HUES64 (cell line): Measurements from ENCODE around the gene COL8A1. TPM values are rescaled to one million over a fixed set of nuclear protein-coding genes. Genes with fewer than 3 reads are reported as not detected.
"Not testable (repeated sequence)": the region's sequence is repeated elsewhere in the genome, so short reads cannot be mapped to it uniquely, and the experiment has no call there.

Source experiments
- H3K27ac ChIP-seq: 2 replicates; pipeline ENCODE4 v1.7.0; 2013; ENCODE audit warnings: low read depth, low read length, inconsistent platforms
- H3K27me3 ChIP-seq: 2 replicates; pipeline ENCODE4 v1.6.1; 2013; ENCODE audit warnings: mild to moderate bottlenecking, low read length; ENCODE audit not compliant: insufficient read depth
- H3K36me3 ChIP-seq: 2 replicates; pipeline ENCODE4 v1.6.1; 2013; ENCODE audit warnings: mild to moderate bottlenecking, low read length; ENCODE audit not compliant: insufficient read depth
- H3K4me1 ChIP-seq: 2 replicates; pipeline ENCODE4 v1.6.1; 2013; ENCODE audit warnings: mild to moderate bottlenecking, low read length, moderate library complexity; ENCODE audit not compliant: insufficient read depth
- H3K4me3 ChIP-seq: 2 replicates; pipeline ENCODE4 v1.5.1; 2013; ENCODE audit warnings: mild to moderate bottlenecking, low read length, moderate library complexity
- H3K9ac ChIP-seq: 2 replicates; pipeline ENCODE4 v1.6.1; 2013; ENCODE audit warnings: mild to moderate bottlenecking, low read depth, low read length
- H3K9me3 ChIP-seq: 2 replicates; pipeline ENCODE4 v1.6.1; 2013; ENCODE audit warnings: low read depth, low read length; ENCODE audit not compliant: insufficient read depth
- WGBS: fragments of 150-250, 120-280 bp; methylation state at CpG from one replicate; pipeline ENCODE4 v1.1.7; 2013; ENCODE audit warnings: missing lambda C conversion rate; 5-methylcytosine and 5-hydroxymethylcytosine counted together
- polyA plus RNA-seq, 2 experiments: library from polyadenylated mRNA; stranded (reverse); fragments of 50-300 nt; gene quantifications; one replicate each; pipeline ENCODE4 v1.2.3, GENCODE V29; 2013

COL8A1 gene
- polyA plus RNA-seq (2013, experiment 1 of 2), result 0.40 TPM
- polyA plus RNA-seq (2013, experiment 2 of 2), result 0.70 TPM

- Histone ChIP-seq H3K4me1 (peaks cover 56% of the 10 kb centered on the region), H3K27me3 (peaks cover 62% of the 10 kb centered on the region), H3K27ac (peak within 1 kb of the TSS; percentile 5; the same call in 1 of the 2 replicates), H3K9me3 (no peaks in the 10 kb centered on the region), H3K36me3 (no peaks in the 10 kb centered on the region), H3K9ac (peak within 1 kb of the TSS; percentile 62), H3K4me3 (peak within 1 kb of the TSS; percentile 70)
- 1% methylated on average over 23 of the region's 26 CpGs for WGBS
Measured at GRCh38 chr3:99638167-99638948, at the start of gene COL8A1. Gene COL8A1, plus strand, starts transcription at chr3:99638594. Its CDS starts 152,089 bp downstream, at chr3:99790683.

- H3K36me3 ChIP-seq, H3K9ac ChIP-seq, H3K9me3 ChIP-seq, H3K27me3 ChIP-seq, H3K4me3 ChIP-seq, H3K4me1 ChIP-seq, H3K27ac ChIP-seq: not testable (repeated sequence)
- whole genome bisulfite sequencing, result 56% methylated on average over 4 of the region's 4 CpGs
Measured at GRCh38 chr3:99589168-99589567, 49.2 kb upstream of the COL8A1 start.

GRCh38 chr3:99599894-99600293, 38.5 kb upstream of the COL8A1 start:
- Histone ChIP-seq H3K4me3 (no peak overlapping the region), H3K27me3 (no peaks in the 10 kb centered on the region), H3K4me1 (no peaks in the 10 kb centered on the region), H3K27ac (no peak overlapping the region), H3K9ac (no peak overlapping the region), H3K9me3 (no peaks in the 10 kb centered on the region), H3K36me3 (no peaks in the 10 kb centered on the region)
- 90% methylated on average over 5 of the region's 5 CpGs for WGBS

- Histone ChIP-seq H3K4me3 (no peak overlapping the region), H3K36me3 (no peaks in the 10 kb centered on the region), H3K27me3 (no peaks in the 10 kb centered on the region), H3K9me3 (no peaks in the 10 kb centered on the region), H3K27ac (no peak overlapping the region), H3K4me1 (no peaks in the 10 kb centered on the region), H3K9ac (no peak overlapping the region)
- 100% methylated on average over 1 of the region's 1 CpG for WGBS
Measured at GRCh38 chr3:99601515-99601914, 36.9 kb upstream of the COL8A1 start.

GRCh38 chr3:99602183-99602582, 36.2 kb upstream of the COL8A1 start:
- H3K27me3 ChIP-seq, result no peaks in the 10 kb centered on the region
- H3K36me3 ChIP-seq, result no peaks in the 10 kb centered on the region
- 91% methylated on average over 3 of the region's 3 CpGs for WGBS
- H3K4me3 ChIP-seq, result no peak overlapping the region
- no peaks in the 10 kb centered on the region for H3K4me1 ChIP-seq
- no peaks in the 10 kb centered on the region for H3K9me3 ChIP-seq
- no peak overlapping the region for H3K9ac ChIP-seq
- no peak overlapping the region for H3K27ac ChIP-seq

GRCh38 chr3:99607151-99607550, 31.2 kb upstream of the COL8A1 start:
- no peak overlapping the region for H3K9ac ChIP-seq
- H3K36me3 ChIP-seq, result no peaks in the 10 kb centered on the region
- H3K27ac ChIP-seq, result no peak overlapping the region
- WGBS, result 90% methylated on average over 1 of the region's 1 CpG
- H3K4me1 ChIP-seq, result no peaks in the 10 kb centered on the region
- no peaks in the 10 kb centered on the region for H3K9me3 ChIP-seq
- H3K4me3 ChIP-seq, result no peak overlapping the region
- H3K27me3 ChIP-seq, result no peaks in the 10 kb centered on the region

- Histone ChIP-seq H3K27ac (no peak overlapping the region), H3K9ac (no peak overlapping the region), H3K4me1 (no peaks in the 10 kb centered on the region), H3K9me3 (no peaks in the 10 kb centered on the region), H3K27me3 (no peaks in the 10 kb centered on the region), H3K36me3 (no peaks in the 10 kb centered on the region), H3K4me3 (no peak overlapping the region)
- 88% methylated on average over 1 of the region's 1 CpG for WGBS
Measured at GRCh38 chr3:99614768-99615167, 23.6 kb upstream of the COL8A1 start.

GRCh38 chr3:99620077-99620767, 18.2 kb upstream of the COL8A1 start:
- no peaks in the 10 kb centered on the region for H3K9me3 ChIP-seq
- H3K27me3 ChIP-seq, result no peaks in the 10 kb centered on the region
- no CpG with 5 or more reads among the region's 1 CpG for WGBS
- H3K27ac ChIP-seq, result no peak overlapping the region
- no peak overlapping the region for H3K4me3 ChIP-seq
- no peaks in the 10 kb centered on the region for H3K4me1 ChIP-seq
- H3K9ac ChIP-seq, result no peak overlapping the region
- H3K36me3 ChIP-seq, result no peaks in the 10 kb centered on the region

- H3K27ac ChIP-seq, result no peak overlapping the region
- H3K4me3 ChIP-seq, result no peak overlapping the region
- no peak overlapping the region for H3K9ac ChIP-seq
Measured at GRCh38 chr3:99620976-99621375, 17.4 kb upstream of the COL8A1 start.

GRCh38 chr3:99624496-99625236, 13.7 kb upstream of the COL8A1 start:
- H3K9me3 ChIP-seq, result no peaks in the 10 kb centered on the region
- no peak overlapping the region for H3K9ac ChIP-seq
- WGBS, result 93% methylated on average over 2 of the region's 2 CpGs
- no peak overlapping the region for H3K4me3 ChIP-seq
- H3K4me1 ChIP-seq, result no peaks in the 10 kb centered on the region
- H3K27ac ChIP-seq, result no peak overlapping the region
- no peaks in the 10 kb centered on the region for H3K27me3 ChIP-seq
- H3K36me3 ChIP-seq, result no peaks in the 10 kb centered on the region

More at GRCh38 chr3:99620976-99621375, 17.4 kb upstream of the COL8A1 start:
- Histone ChIP-seq H3K36me3 (no peaks in the 10 kb centered on the region), H3K9me3 (no peaks in the 10 kb centered on the region), H3K27me3 (no peaks in the 10 kb centered on the region), H3K4me1 (no peaks in the 10 kb centered on the region)
- WGBS, result 97% methylated on average over 2 of the region's 2 CpGs

- H3K9me3 ChIP-seq, result no peaks in the 10 kb centered on the region
- no peak overlapping the region for H3K27ac ChIP-seq
- 94% methylated on average over 2 of the region's 2 CpGs for WGBS
- H3K4me1 ChIP-seq, result no peaks in the 10 kb centered on the region
- no peaks in the 10 kb centered on the region for H3K27me3 ChIP-seq
- H3K4me3 ChIP-seq, result no peak overlapping the region
- H3K36me3 ChIP-seq, result no peaks in the 10 kb centered on the region
- no peak overlapping the region for H3K9ac ChIP-seq
Measured at GRCh38 chr3:99625237-99625622, 13.2 kb upstream of the COL8A1 start.
